Endothelial cell of umbilical vein (primary cell): ENCODE measurements around the gene HDAC11. TPM values are rescaled to one million over a fixed set of nuclear protein-coding genes. Genes with fewer than 3 reads are reported as not detected.
A peak's percentile ranks its signal among the peaks of the same experiment; 100 is the strongest.

ENCODE experiments used
- BruUV-seq: library from RNA; stranded (reverse); fragments of 400-500 nt; replicated peaks from 2 replicates; lab custom pipeline; 2021; lab: Mats Ljungman, UMichigan
- CTCF ChIA-PET: fragments of 300-600, 350-600 bp; sonication (Branson Sonifier 250); formaldehyde crosslinking; loops from one replicate; lab custom pipeline; 2021; ENCODE audit warnings: antibody characterized with exemption, inconsistent platforms; lab: Charles Lee
- POLR2A ChIA-PET: fragments of 300-600, 350-600 bp; sonication (Branson Sonifier 250); formaldehyde crosslinking; loops from one replicate; lab custom pipeline; 2021; ENCODE audit warnings: antibody characterized with exemption, inconsistent platforms; lab: Charles Lee
- DNase-seq: peaks from one replicate; pipeline ENCODE4 v3.0.0-alpha.2; 2011; ENCODE audit warnings: low read depth, low spot score
- FAIRE-seq: peaks from 2 replicates; lab custom pipeline; 2011; peaks lifted over from hg19 to GRCh38; lab: Jason Lieb, UNC
- H2AFZ ChIP-seq: 2 replicates; pipeline ENCODE4 v1.6.0; 2012; ENCODE audit warnings: low read depth, low read length, control low read depth, inconsistent platforms
- H3K27ac ChIP-seq: 2 replicates; pipeline ENCODE4 v1.5.1; 2011; ENCODE audit warnings: low read depth, mild to moderate bottlenecking, control low read depth, low read length, moderate library complexity; ENCODE audit not compliant: insufficient read depth
- H3K27me3 ChIP-seq, 2 experiments: 2 replicates each; pipeline versions ENCODE4 v1.6.0 to v1.6.1; 2011; ENCODE audit warnings: low read length in 2 of 2, mixed read lengths in 1 of 2; ENCODE audit not compliant: control insufficient read depth in 2 of 2, insufficient read depth in 2 of 2
- H3K36me3 ChIP-seq, 2 experiments: 2 replicates in 1 of 2; 3 replicates in 1 of 2; pipeline ENCODE4 v1.5.1; 2011; ENCODE audit warnings: low read length in 2 of 2, mild to moderate bottlenecking in 1 of 2, moderate library complexity in 1 of 2; ENCODE audit not compliant: control insufficient read depth in 2 of 2, insufficient read depth in 2 of 2; ENCODE audit errors: extremely low read depth in 1 of 2
- H3K4me1 ChIP-seq: 3 replicates; pipeline ENCODE4 v1.5.1; 2011; ENCODE audit warnings: mild to moderate bottlenecking, low read length; ENCODE audit not compliant: control insufficient read depth, insufficient read depth; ENCODE audit errors: extremely low read depth
- H3K4me2 ChIP-seq: 2 replicates; pipeline ENCODE4 v1.6.1; 2011; ENCODE audit warnings: low read length, control low read depth, mixed read lengths; ENCODE audit not compliant: insufficient read depth
- H3K4me3 ChIP-seq, 3 experiments: fragments of 200-600 bp in 1 of 3; sonication (generic), shearing (Covaris generic) in 1 of 3; replicated peaks in 1 of 3; 2 replicates each; pipeline ENCODE4 v1.5.1; 2011 to 2016; ENCODE audit warnings: control low read depth in 3 of 3, low read length in 3 of 3, mild to moderate bottlenecking in 2 of 3, inconsistent platforms in 1 of 3, low read depth in 1 of 3, moderate library complexity in 1 of 3; ENCODE audit not compliant: insufficient read depth in 1 of 3
- H3K79me2 ChIP-seq: 2 replicates; pipeline ENCODE4 v1.6.0; 2012; ENCODE audit warnings: low read length, inconsistent platforms; ENCODE audit not compliant: control insufficient read depth, insufficient read depth
- H3K9ac ChIP-seq: replicated peaks from 2 replicates; pipeline ENCODE3; 2011; ENCODE audit warnings: low read length, control low read depth; ENCODE audit not compliant: insufficient read depth; ENCODE audit errors: extremely low read depth
- H3K9me1 ChIP-seq: replicated peaks from 3 replicates; pipeline ENCODE4 v1.6.0; 2011; ENCODE audit warnings: mild to moderate bottlenecking, low read length; ENCODE audit not compliant: control insufficient read depth, insufficient read depth; ENCODE audit errors: extremely low read depth
- H3K9me3 ChIP-seq: replicated peaks from 2 replicates; pipeline ENCODE4 v1.5.1; 2012; ENCODE audit warnings: low read length, inconsistent platforms; ENCODE audit not compliant: control insufficient read depth, insufficient read depth
- H4K20me1 ChIP-seq: replicated peaks from 2 replicates; pipeline ENCODE3; 2011; ENCODE audit warnings: mild to moderate bottlenecking, low read length; ENCODE audit not compliant: control insufficient read depth, insufficient read depth; ENCODE audit errors: extremely low read depth
- POLR2AphosphoS5 ChIP-seq: IDR thresholded peaks from 2 replicates; pipeline ENCODE4 v1.6.1; 2012; ENCODE audit warnings: low read depth, mild to moderate bottlenecking, control low read depth, low read length, moderate library complexity; ENCODE audit not compliant: insufficient read depth
- dilution Hi-C: fragments of 300-500 bp; cut with MboI; formaldehyde crosslinking; loops from one replicate; pipeline ENCODE4 v1.15.0; 2019; ENCODE audit warnings: low sequenced_read_pairs; ENCODE audit not compliant: extremely low pct_ligation_motif_present
- intact Hi-C: fragments of 100-400 bp; cut with micrococcal nuclease; formaldehyde crosslinking; loops from one replicate; pipeline ENCODE4 v1.10.0; 2022
- polyA plus RNA-seq, 4 experiments: library from polyadenylated mRNA; depleted of rRNA in 3 of 4; stranded (reverse) in 3 of 4; unstranded in 1 of 4; fragments of >200 nt; gene quantifications; 2 replicates each; pipeline versions ENCODE4 v1.2.1 to v1.2.3, GENCODE V29; 2011 to 2012; ENCODE audit warnings: missing spikeins in 1 of 4
- total RNA-seq: library from RNA; stranded (reverse); gene quantifications from 2 replicates; pipeline ENCODE4 v1.2.3, GENCODE V29; 2021
- TF ChIP-seq, protein P1 (sequence below): IDR thresholded peaks from 2 replicates; pipeline ENCODE4 v1.6.1; 2011; ENCODE audit not compliant: insufficient read depth, insufficient read length
- TF ChIP-seq, protein P2 (sequence below), 2 donors: IDR thresholded peaks; 1 replicate in 1 of 2; 2 replicates in 1 of 2; pipeline ENCODE4 v1.5.1; 2011; ENCODE audit warnings: low read length in 2 of 2, mild to moderate bottlenecking in 2 of 2, moderate library complexity in 2 of 2, control low read depth in 1 of 2, inconsistent platforms in 1 of 2, low read depth in 1 of 2; ENCODE audit not compliant: insufficient read depth in 1 of 2; ENCODE audit errors: extremely low read depth in 1 of 2

The HDAC11 gene
- total and polyA plus RNA-seq, 2 donors (not counting 3 experiments of a cell fraction or from before 2014, with no cell fraction given), result 6.8 to 8.8 TPM

DNA sequence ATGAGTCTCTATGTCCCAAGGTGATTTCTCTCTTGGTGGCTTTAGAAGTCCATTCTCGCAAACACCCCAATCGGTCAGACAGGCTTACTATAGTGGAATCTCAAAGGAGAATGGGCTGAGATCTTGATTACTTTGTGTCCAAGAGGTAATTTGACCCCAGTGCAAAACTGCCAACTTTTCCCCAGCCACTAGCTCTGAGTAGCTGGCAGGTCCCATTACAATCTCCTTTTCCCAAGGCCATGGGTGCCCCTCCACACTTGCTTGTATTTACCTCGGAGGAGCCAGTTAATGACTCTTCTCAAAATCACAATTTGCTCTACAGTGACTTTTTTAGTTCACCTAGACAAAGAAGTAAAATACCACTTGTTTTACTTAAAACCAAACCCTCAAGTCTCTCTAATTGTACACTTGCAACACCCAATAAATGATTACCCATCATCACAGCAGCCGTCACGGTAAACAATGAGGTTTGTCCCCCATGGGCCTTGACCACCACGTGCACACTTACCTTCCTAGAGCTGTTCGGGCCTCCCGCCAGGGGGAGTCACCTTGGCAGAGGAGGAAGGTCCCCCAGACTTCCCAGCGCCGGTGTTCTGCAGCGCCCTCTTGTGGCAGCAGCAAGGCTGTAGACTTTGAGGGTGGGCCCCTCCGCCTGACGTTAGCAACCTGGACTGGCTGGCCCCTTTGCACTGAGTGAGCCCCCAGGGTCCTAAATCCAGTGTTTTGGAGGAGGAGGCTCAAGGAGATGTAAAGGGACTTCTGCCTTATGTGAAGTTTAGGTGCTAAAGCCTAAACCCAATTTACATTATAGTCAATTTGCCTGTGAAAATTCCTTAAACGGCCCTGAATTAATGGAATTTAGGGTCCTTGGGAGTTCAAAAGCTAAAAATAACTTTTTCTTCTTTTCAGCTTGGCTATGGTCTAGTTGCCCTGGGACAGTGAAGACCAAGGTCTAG lies 18.7 kb upstream of the HDAC11 start:
- Histone ChIP-seq H3K4me2 (no peak overlapping the region), H3K9me3 (no peaks in the 10 kb centered on the region), H3K27ac (no peak overlapping the region), H3K79me2 (no peaks in the 10 kb centered on the region), H3K36me3 (no peaks in the 10 kb centered on the region), H3K9me1 (no peaks in the 10 kb centered on the region), H3K9ac (no peak overlapping the region), H3K4me3 (no peak overlapping the region), H4K20me1 (no peaks in the 10 kb centered on the region), H2AFZ (no peak overlapping the region), H3K4me1 (no peaks in the 10 kb centered on the region), H3K27me3 (no peaks in the 10 kb centered on the region)
- TF ChIP-seq, protein P1, sequence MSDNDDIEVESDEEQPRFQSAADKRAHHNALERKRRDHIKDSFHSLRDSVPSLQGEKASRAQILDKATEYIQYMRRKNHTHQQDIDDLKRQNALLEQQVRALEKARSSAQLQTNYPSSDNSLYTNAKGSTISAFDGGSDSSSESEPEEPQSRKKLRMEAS, result peak; percentile 35
- TF ChIP-seq, protein P2, sequence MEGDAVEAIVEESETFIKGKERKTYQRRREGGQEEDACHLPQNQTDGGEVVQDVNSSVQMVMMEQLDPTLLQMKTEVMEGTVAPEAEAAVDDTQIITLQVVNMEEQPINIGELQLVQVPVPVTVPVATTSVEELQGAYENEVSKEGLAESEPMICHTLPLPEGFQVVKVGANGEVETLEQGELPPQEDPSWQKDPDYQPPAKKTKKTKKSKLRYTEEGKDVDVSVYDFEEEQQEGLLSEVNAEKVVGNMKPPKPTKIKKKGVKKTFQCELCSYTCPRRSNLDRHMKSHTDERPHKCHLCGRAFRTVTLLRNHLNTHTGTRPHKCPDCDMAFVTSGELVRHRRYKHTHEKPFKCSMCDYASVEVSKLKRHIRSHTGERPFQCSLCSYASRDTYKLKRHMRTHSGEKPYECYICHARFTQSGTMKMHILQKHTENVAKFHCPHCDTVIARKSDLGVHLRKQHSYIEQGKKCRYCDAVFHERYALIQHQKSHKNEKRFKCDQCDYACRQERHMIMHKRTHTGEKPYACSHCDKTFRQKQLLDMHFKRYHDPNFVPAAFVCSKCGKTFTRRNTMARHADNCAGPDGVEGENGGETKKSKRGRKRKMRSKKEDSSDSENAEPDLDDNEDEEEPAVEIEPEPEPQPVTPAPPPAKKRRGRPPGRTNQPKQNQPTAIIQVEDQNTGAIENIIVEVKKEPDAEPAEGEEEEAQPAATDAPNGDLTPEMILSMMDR (IDR thresholded peaks at IDR 0.05; ENCODE audit: extremely low read depth in 1 of 2, insufficient read depth in 1 of 2, low read depth in 1 of 2, low read length in 2 of 2), result peak; percentile 77 to 87
- TF ChIP-seq POLR2AphosphoS5, result no peak
- CTCF ChIA-PET, result interaction anchor here (0.6 to 4.8 kb wide), 5 partner anchors 9 to 370 kb away, joined by 3 to 75 read pairs (median 4); partner anchors contain the start of gene HDAC11
- dilution Hi-C loops, result loop anchor here (25.0 kb wide), 1 partner anchor 374 kb away; no protein-coding TSS in a partner anchor
- BruUV-seq, result no TSS peak
- POLR2A ChIA-PET, result no interaction called here
- intact Hi-C loops, result loop anchor here (1.0 kb wide), 2 partner anchors 187 to 369 kb away; no protein-coding TSS in a partner anchor
- FAIRE-seq (peak; percentile 77), DNase-seq (peak; percentile 61)
